CD4-positive, alpha-beta T cell (primary cell): ENCODE data around the gene TESK2. TPM values are rescaled to one million over a fixed set of nuclear protein-coding genes. Genes with fewer than 3 reads are reported as not detected.

Experiments used
- ATAC-seq: fragments of 200-7000 bp; cut with Tn5 transposase; one replicate; pipeline ENCODE4 v1.10.0; 2022; ENCODE audit warnings: mild to moderate bottlenecking; ENCODE audit not compliant: poor library complexity
- CTCF ChIA-PET: fragments of 350-600 bp; sonication (Branson Sonifier 250); formaldehyde crosslinking; loops from one replicate; lab custom pipeline; 2021; ENCODE audit warnings: antibody characterized with exemption, inconsistent platforms; lab: Charles Lee
- POLR2A ChIA-PET: fragments of 350-600 bp; sonication (Branson Sonifier 250); formaldehyde crosslinking; loops from one replicate; lab custom pipeline; 2021; ENCODE audit warnings: antibody characterized with exemption, inconsistent platforms; lab: Charles Lee
- DNase-seq, 14 experiments: peaks; one replicate each; pipeline ENCODE4 v3.0.0-alpha.2; 2013 to 2020; ENCODE audit warnings: mixed read lengths in 2 of 14
- H3K27ac ChIP-seq, 2 donors: one replicate each; pipeline versions ENCODE4 v1.5.1 to v1.7.0; 2013; ENCODE audit warnings: low read length in 2 of 2, low read depth in 1 of 2, mild to moderate bottlenecking in 1 of 2
- H3K27me3 ChIP-seq, 2 experiments: 1 replicate in 1 of 2; 2 replicates in 1 of 2; pipeline versions ENCODE4 v1.6.1 to v1.7.0; 2013; ENCODE audit warnings: low read length in 2 of 2, control low read depth in 1 of 2, mild to moderate bottlenecking in 1 of 2, moderate library complexity in 1 of 2; ENCODE audit not compliant: insufficient read depth in 2 of 2, control insufficient read depth in 1 of 2
- H3K36me3 ChIP-seq: one replicate; pipeline ENCODE4 v1.6.1; 2013; ENCODE audit warnings: low read length, control low read depth; ENCODE audit not compliant: insufficient read depth
- H3K4me1 ChIP-seq: one replicate; pipeline ENCODE4 v1.6.1; 2013; ENCODE audit warnings: low read length, control low read depth; ENCODE audit not compliant: insufficient read depth
- H3K4me3 ChIP-seq: one replicate; pipeline ENCODE4 v1.5.1; 2013; ENCODE audit warnings: mild to moderate bottlenecking, low read length, moderate library complexity
- H3K9me3 ChIP-seq, 2 experiments: 1 replicate in 1 of 2; 2 replicates in 1 of 2; pipeline versions ENCODE4 v1.6.1 to v1.7.0; 2013; ENCODE audit warnings: low read length in 2 of 2, mild to moderate bottlenecking in 2 of 2, control low read depth in 1 of 2, moderate library complexity in 1 of 2; ENCODE audit not compliant: control insufficient read depth in 1 of 2, insufficient read depth in 1 of 2
- H3K27ac Mint-ChIP-seq: one replicate; pipeline ENCODE4 v1.8.0; 2020; ENCODE audit warnings: mixed read lengths
- H3K27me3 Mint-ChIP-seq: one replicate; pipeline ENCODE4 v1.8.0; 2021; ENCODE audit warnings: mixed read lengths
- H3K36me3 Mint-ChIP-seq: one replicate; pipeline ENCODE4 v1.8.0; 2021; ENCODE audit warnings: low read depth, mixed read lengths
- H3K4me1 Mint-ChIP-seq: one replicate; pipeline ENCODE4 v1.8.0; 2021; ENCODE audit warnings: low read depth, mixed read lengths
- H3K4me3 Mint-ChIP-seq: one replicate; pipeline ENCODE4 v1.8.0; 2020; ENCODE audit warnings: mild to moderate bottlenecking, mixed read lengths
- H3K9me3 Mint-ChIP-seq: one replicate; pipeline ENCODE4 v1.8.0; 2020; ENCODE audit warnings: mixed read lengths
- intact Hi-C, 2 experiments: fragments of 100-400 bp; cut with DNase I in 1 of 2; cut with micrococcal nuclease in 1 of 2; formaldehyde crosslinking; loops; one replicate each; pipeline versions ENCODE4 v1.15.1 to v1.9.0; 2023 to 2025; cut with DNase I, micrococcal nuclease
- total RNA-seq, 174 experiments: library from RNA in 2 of 174; stranded (reverse) in 2 of 174; gene quantifications; one replicate each; pipeline ENCODE4 v1.2.3 and lab custom pipeline; 2021 to 2026
- TF ChIP-seq, protein P1 (sequence below): fragments of 200-600 bp; IDR thresholded peaks from one replicate; pipeline ENCODE4 v1.8.0; 2022; ENCODE audit warnings: antibody characterized with exemption, mild to moderate bottlenecking

TESK2 gene
- total RNA-seq, 2 experiments from 2014 or later, result 2.8 to 3.4 TPM

DNA sequence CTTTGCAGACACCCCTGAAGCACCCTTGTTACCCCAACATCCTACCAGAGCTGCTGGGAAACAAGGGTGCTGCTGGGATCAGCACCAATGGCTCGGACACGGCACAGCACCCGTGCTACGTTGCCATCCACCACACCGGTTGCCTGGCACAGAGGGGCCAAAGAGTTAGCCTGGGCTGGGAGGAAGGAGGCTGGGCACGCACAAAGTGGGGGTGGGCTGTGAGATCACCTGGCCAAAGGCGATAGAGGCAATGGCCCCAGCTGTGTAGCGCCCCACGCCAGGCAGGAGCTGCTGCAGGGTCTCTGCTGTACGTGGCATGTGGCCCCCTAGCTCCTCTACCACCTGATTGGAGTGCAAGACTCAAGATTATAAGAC lies 158.6 kb downstream of the TESK2 start:
- TF ChIP-seq, protein P1, sequence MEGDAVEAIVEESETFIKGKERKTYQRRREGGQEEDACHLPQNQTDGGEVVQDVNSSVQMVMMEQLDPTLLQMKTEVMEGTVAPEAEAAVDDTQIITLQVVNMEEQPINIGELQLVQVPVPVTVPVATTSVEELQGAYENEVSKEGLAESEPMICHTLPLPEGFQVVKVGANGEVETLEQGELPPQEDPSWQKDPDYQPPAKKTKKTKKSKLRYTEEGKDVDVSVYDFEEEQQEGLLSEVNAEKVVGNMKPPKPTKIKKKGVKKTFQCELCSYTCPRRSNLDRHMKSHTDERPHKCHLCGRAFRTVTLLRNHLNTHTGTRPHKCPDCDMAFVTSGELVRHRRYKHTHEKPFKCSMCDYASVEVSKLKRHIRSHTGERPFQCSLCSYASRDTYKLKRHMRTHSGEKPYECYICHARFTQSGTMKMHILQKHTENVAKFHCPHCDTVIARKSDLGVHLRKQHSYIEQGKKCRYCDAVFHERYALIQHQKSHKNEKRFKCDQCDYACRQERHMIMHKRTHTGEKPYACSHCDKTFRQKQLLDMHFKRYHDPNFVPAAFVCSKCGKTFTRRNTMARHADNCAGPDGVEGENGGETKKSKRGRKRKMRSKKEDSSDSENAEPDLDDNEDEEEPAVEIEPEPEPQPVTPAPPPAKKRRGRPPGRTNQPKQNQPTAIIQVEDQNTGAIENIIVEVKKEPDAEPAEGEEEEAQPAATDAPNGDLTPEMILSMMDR, result no peak
- H3K4me3 Mint-ChIP-seq, result no peak overlapping the region
- H3K9me3 ChIP-seq, result no peaks in the 10 kb centered on the region
- ChIA-PET CTCF (no interaction called here), POLR2A (interaction anchor here (1.8 kb wide), 1 partner anchor 8 kb away, joined by 8 read pairs; the partner anchor contains the start of genes MUTYH and TOE1)
- peaks cover 46% of the 10 kb centered on the region for H3K36me3 Mint-ChIP-seq
- no peak overlapping the region for H3K4me3 ChIP-seq
- no peak for ATAC-seq
- H3K27me3 Mint-ChIP-seq, result no peaks in the 10 kb centered on the region
- intact Hi-C loops, result no loop called here
- H3K27ac Mint-ChIP-seq, result no peak overlapping the region
- no peaks in the 10 kb centered on the region for H3K9me3 Mint-ChIP-seq
- H3K36me3 ChIP-seq, result peaks cover 33% of the 10 kb centered on the region
- H3K4me1 ChIP-seq, result peaks cover 16% of the 10 kb centered on the region
- H3K27ac ChIP-seq, result no peak overlapping the region
- DNase-seq, result no peak
- H3K4me1 Mint-ChIP-seq, result peaks cover 23% of the 10 kb centered on the region
- peaks cover 0 to 1% of the 10 kb centered on the region in 2 experiments for H3K27me3 ChIP-seq

DNA sequence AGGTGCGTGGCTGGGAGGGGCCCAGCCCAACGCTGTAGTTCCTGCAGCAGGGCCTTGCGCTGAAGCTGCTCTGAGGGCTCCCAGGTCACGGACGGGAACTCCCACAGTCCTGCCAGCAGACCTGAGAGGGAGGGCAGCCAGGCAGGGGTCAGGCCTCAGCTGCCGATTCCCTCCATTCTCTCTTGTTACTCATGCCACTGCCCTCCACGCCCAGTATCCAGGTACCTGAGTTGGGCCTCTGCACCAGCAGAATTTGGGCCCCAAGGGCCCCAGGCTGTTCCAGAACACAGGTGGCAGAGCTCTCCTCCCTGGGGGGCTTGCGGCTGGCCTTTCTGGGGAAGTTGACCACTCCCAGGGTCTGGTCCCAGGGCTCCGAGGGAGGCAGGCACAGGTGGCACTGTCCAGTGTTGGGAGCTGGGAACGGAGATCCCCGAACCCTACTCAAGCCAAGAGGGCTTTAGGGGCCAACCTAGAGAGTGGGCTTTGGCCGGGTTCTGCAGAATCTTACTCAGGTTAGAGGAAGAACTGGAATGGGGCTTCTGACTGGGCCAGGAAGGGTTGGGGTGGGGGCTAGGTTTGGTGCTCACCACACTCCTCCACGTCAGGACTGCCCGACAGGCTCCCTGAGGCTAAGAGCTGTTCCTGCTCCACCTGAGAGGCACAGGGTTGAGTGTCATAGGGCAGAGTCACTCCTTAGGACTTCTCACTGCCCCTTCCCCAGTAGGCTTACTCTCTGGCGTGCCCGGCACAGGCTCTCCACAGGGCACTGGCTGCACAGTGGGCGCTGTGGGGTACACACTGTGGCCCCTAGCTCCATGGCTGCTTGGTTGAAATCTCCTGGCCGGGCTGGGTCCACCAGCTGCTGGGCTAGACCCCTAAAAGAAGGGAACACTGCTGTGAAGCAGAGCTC lies 159.3 kb downstream of the TESK2 start:
- H3K4me1 Mint-ChIP-seq, result peaks cover 23% of the 10 kb centered on the region
- intact Hi-C loops, result no loop called here
- Histone ChIP-seq H3K4me3 (no peak overlapping the region), H3K27me3 (peaks cover 0 to 2% of the 10 kb centered on the region in 2 experiments), H3K27ac (no peak overlapping the region), H3K4me1 (peaks cover 22% of the 10 kb centered on the region), H3K36me3 (peaks cover 33% of the 10 kb centered on the region), H3K9me3 (no peaks in the 10 kb centered on the region)
- TF ChIP-seq, protein P1, result no peak
- peaks cover 46% of the 10 kb centered on the region for H3K36me3 Mint-ChIP-seq
- ChIA-PET POLR2A (interaction anchor here (1.8 kb wide), 1 partner anchor 8 kb away, joined by 8 read pairs; the partner anchor contains the start of genes MUTYH and TOE1), CTCF (no interaction called here)
- no peak for ATAC-seq
- H3K27me3 Mint-ChIP-seq, result no peaks in the 10 kb centered on the region
- H3K27ac Mint-ChIP-seq, result no peak overlapping the region
- no peak for DNase-seq
- H3K9me3 Mint-ChIP-seq, result no peaks in the 10 kb centered on the region
- H3K4me3 Mint-ChIP-seq, result no peak overlapping the region

DNA sequence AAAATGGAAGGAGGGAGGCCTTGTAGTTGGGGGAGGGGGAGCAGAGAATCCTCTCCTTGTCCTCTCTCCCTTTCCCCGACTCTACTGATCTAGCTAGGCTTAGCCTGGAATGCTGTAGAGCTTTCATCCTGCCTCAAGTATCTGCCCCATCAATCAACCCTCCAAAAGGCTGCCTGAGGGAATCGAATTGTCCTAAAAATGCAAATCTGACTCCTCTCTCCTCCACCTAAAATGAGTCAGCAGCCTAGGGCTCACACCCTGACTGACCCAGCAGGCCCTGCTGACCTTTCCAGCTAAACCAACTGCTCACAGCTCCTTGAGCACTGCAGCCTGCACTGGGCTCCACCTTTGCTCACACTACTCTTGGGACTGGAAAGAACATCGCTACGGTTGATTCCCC lies 161.5 kb downstream of the TESK2 start:
- Mint-ChIP-seq H3K9me3 (no peaks in the 10 kb centered on the region), H3K27ac (no peak overlapping the region), H3K4me3 (peak overlapping the region; percentile 58), H3K27me3 (no peaks in the 10 kb centered on the region), H3K4me1 (peaks cover 10% of the 10 kb centered on the region), H3K36me3 (peaks cover 37% of the 10 kb centered on the region)
- intact Hi-C loops, result no loop called here
- no peaks in the 10 kb centered on the region for H3K9me3 ChIP-seq
- peaks cover 26% of the 10 kb centered on the region for H3K4me1 ChIP-seq
- H3K4me3 ChIP-seq, result no peak overlapping the region
- H3K27ac ChIP-seq, result no peak overlapping the region
- peaks cover 0 to 2% of the 10 kb centered on the region in 2 experiments for H3K27me3 ChIP-seq
- ATAC-seq (no peak), DNase-seq (no peak)
- peaks cover 33% of the 10 kb centered on the region for H3K36me3 ChIP-seq
- CTCF ChIA-PET, result no interaction called here
- POLR2A ChIA-PET, result interaction anchor here (4.9 kb wide), 1 partner anchor 11 kb away, joined by 50 read pairs; the partner anchor contains the start of genes MUTYH and TOE1
- TF ChIP-seq, protein P1, result no peak
